Measurements from ENCODE around the gene SND1. TPM values are rescaled to one million over a fixed set of nuclear protein-coding genes. Genes with fewer than 3 reads are reported as not detected.

SND1 gene
- total and polyA plus RNA-seq, 10 of the 15 experiments (the other 5 are each of a cell fraction or from before 2014, with no cell fraction given), result 52.4 to 270 (median 146) TPM

GRCh38 chr7:127730658-127731276, 78.8 kb downstream of the SND1 start:
- Histone ChIP-seq H4K20me1 (ENCODE audit: control insufficient read depth, insufficient read depth) (no peaks in the 10 kb centered on the region; the same call in 1 of the 2 replicates), H3K4me2 (ENCODE audit: control insufficient read depth, insufficient read depth) (no peak overlapping the region), H3K9ac (ENCODE audit: control insufficient read depth, insufficient read depth, low read length) (no peak overlapping the region), H3K4me3 (no peak overlapping the region), H3K27ac (ENCODE audit: control insufficient read depth, insufficient read depth) (no peak overlapping the region), H3K4me1 (ENCODE audit: control insufficient read depth, insufficient read depth, low read length) (no peaks in the 10 kb centered on the region), H3K79me2 (ENCODE audit: control insufficient read depth, insufficient read depth, low read length) (no peaks in the 10 kb centered on the region; the same call in 1 of the 2 replicates), H2AFZ (ENCODE audit: control insufficient read depth, low read depth, low read length) (no peak overlapping the region), H3K9me3 (replicated peaks; ENCODE audit: control insufficient read depth, insufficient read depth, low read length) (no peaks in the 10 kb centered on the region), H3K36me3 (ENCODE audit: control insufficient read depth in 2 of 2, insufficient read depth in 2 of 2, low read length in 1 of 2) (peaks cover 30 to 35% of the 10 kb centered on the region in 2 experiments), H3K27me3 (replicated peaks in 1 of 2; ENCODE audit: control insufficient read depth in 2 of 2, insufficient read depth in 2 of 2, low read length in 1 of 2) (no peaks in the 10 kb centered on the region)
- no TSS peak for BruUV-seq (replicated peaks)
- in situ Hi-C loops (cut with MboI) (no loop called here), intact Hi-C loops (cut with micrococcal nuclease; ENCODE audit: unreplicated experiment) (no loop called here)
- ChIA-PET POLR2A (no interaction called here), SMC1A (ENCODE audit: uncharacterized antibody, unreplicated experiment) (interaction anchor here (2.8 kb wide), 1 partner anchor 10 kb away, joined by 11 read pairs; no protein-coding TSS in a partner anchor), RAD21 (ENCODE audit: unreplicated experiment) (interaction anchor here (0.5 kb wide), 1 partner anchor 479 kb away, joined by 3 read pairs; no protein-coding TSS in a partner anchor), CTCF (no interaction called here)
- FAIRE-seq (no peak), DNase-seq (ENCODE audit: low read depth, low spot score) (no peak), ATAC-seq (no peak)
- TF ChIP-seq GABPA (IDR thresholded peaks at IDR 0.05; ENCODE audit: low read depth) (no peak), ZNF217 (IDR thresholded peaks at IDR 0.05) (no peak), RB1 (IDR thresholded peaks at IDR 0.05; ENCODE audit: borderline replicate concordance) (no peak), HDGF (IDR thresholded peaks at IDR 0.05) (no peak), REST (IDR thresholded peaks at IDR 0.05; ENCODE audit: low read depth, low read length) (no peak), SP1 (IDR thresholded peaks at IDR 0.05; ENCODE audit: low read depth, low read length) (no peak), EGR1 (IDR thresholded peaks at IDR 0.05; ENCODE audit: borderline replicate concordance in 1 of 2, low read depth in 2 of 2, low read length in 2 of 2) (no peak), FOXM1 (IDR thresholded peaks at IDR 0.05; ENCODE audit: low read depth, low read length) (no peak), SREBF2 (IDR thresholded peaks at IDR 0.05; ENCODE audit: low read length) (no peak), IRF3 (IDR thresholded peaks at IDR 0.05) (no peak), SPI1 (IDR thresholded peaks at IDR 0.05; ENCODE audit: borderline replicate concordance, insufficient read depth, low read depth, low read length) (no peak), CREM (IDR thresholded peaks at IDR 0.05; ENCODE audit: low read depth) (no peak)
- TF ChIP-seq, protein P1, sequence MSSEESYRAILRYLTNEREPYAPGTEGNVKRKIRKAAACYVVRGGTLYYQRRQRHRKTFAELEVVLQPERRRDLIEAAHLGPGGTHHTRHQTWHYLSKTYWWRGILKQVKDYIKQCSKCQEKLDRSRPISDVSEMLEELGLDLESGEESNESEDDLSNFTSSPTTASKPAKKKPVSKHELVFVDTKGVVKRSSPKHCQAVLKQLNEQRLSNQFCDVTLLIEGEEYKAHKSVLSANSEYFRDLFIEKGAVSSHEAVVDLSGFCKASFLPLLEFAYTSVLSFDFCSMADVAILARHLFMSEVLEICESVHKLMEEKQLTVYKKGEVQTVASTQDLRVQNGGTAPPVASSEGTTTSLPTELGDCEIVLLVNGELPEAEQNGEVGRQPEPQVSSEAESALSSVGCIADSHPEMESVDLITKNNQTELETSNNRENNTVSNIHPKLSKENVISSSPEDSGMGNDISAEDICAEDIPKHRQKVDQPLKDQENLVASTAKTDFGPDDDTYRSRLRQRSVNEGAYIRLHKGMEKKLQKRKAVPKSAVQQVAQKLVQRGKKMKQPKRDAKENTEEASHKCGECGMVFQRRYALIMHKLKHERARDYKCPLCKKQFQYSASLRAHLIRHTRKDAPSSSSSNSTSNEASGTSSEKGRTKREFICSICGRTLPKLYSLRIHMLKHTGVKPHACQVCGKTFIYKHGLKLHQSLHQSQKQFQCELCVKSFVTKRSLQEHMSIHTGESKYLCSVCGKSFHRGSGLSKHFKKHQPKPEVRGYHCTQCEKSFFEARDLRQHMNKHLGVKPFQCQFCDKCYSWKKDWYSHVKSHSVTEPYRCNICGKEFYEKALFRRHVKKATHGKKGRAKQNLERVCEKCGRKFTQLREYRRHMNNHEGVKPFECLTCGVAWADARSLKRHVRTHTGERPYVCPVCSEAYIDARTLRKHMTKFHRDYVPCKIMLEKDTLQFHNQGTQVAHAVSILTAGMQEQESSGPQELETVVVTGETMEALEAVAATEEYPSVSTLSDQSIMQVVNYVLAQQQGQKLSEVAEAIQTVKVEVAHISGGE (CRISPR knock-in tag; IDR thresholded peaks at IDR 0.05), result no peak
- WGBS (ENCODE audit: insufficient coverage, insufficient replicate concordance, low lambda C conversion rate, missing lambda C conversion rate), result 98% methylated on average over 13 of the region's 13 CpGs

All from GM12878 (cell line).